ENCODE data around the gene TXNDC17.
"Not testable (repeated sequence)": the region's sequence is repeated elsewhere in the genome, so short reads cannot be mapped to it uniquely, and the experiment has no call there.

TXNDC17 gene

DNA sequence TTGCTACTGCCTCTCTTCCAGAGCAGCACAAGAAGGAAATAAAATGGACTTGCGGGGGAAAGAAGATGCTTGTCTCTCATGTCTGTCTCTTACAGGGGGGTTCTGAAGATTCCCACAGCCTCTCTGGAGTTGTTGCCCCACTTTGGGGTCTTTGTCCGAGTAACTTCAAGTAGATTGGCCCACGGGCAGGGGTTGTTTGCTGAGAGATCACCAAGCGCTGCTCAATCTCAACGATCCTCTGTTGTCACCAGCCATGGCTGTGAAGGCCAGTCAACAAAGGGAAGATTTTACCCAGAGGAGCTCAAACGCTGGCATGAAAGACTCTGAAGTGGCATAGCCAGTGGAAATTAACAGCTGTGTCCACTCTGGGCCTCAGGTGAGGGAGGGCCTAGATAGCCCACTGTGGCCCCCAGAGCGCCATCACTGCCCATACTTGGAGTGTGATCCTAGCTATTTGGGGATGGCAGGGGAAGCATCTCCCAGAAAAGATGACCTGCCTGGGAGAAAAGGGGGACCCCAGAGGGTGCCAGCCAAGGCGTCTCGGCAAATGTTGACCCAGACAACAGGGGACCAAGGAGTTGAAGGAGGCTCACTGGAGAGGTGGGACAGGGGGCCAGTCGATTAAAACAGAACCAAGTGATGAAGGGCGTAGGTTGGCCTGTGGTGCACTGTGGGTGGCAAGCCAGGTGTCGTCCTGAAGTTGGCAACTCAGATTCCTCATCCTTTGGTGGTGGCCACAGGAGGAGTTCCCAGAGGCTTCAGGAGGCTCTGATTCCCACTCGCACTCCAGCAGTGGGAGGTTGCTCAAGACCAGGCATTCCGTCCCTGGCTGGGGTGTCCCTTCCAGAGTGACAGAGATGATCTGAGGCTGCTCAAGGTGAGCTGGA lies 44.3 kb downstream of the TXNDC17 start:
- DNase-seq, result no peak

DNA sequence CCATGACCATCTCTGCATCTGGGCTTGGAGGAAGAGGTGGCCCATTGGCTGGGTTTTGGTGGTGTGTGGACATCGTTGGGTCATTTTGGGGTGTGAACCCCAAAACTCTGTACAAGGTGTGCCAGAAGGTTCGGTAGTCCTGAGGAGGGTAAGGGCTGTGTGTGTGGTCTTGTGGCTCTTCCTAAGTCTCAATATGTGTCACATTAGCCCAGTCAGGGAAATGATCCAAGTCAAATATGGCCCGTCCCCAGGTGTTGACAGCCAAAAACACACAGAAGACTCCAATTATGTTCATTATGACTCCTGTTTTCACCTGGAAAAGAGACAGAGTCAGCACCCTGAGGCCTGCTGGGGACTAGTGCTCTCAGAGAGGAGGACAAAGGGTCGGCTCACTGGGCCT lies 45.2 kb downstream of the TXNDC17 start:
- DNase-seq, result no peak

DNA sequence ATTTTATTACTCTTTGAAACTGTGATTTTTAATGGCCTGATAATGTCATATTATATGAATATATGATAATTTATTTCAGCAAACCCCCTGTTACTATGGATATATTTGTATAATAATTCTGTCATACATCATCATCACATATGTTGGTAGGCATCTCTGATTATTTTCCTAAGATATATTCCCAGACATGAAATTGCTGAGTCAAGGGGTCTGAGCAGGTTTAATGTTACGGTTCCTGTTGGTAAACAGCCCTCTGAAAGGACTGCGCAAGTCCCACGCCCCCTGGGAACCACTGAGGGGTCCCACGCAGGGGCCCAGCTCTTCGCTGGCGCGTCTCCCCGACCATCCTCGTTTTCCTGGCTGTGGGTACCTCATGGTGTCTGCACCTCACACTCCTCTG lies 48.1 kb downstream of the TXNDC17 start:
- no peak for DNase-seq

DNA sequence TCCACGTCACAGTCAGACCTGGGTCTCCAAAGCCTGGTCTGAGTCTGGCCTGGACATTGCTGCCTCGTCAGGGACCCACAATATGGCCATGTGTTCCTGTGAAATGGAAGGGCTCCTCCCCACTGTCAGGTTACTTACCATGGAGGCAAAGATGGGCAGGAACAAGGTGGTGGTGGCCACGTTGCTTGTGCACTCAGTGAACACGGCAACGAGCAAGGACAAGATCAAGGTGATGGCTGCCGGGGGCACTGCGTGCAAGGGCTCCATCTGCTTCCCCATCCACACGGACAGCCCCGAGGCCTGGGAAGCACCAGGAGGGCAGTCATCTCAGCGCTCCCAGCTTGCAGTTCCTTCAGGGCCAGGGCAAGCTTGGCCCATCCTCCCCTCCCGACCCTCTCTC lies 49.8 kb downstream of the TXNDC17 start:
- DNase-seq, result no peak

DNA sequence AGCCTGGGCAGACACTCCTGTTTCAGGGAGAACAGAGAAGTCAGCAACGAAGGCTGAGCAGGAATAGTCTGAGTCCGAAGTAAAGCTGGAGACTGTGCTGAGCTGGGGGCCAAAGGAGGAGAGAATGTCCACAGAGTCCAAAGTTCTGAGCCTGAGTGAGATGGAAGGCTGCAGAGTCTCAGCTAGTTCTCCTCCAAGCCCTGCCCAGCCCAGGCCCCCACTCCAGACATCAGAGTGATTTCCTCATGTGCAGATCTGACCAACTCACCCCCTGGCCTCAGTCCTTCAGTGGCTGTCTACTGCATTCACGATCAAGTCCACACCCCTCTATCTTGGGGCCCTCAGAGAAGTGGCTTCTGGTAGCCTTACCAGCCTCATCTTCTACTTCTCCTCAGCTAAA lies 50.7 kb downstream of the TXNDC17 start:
- no peak for DNase-seq

DNA sequence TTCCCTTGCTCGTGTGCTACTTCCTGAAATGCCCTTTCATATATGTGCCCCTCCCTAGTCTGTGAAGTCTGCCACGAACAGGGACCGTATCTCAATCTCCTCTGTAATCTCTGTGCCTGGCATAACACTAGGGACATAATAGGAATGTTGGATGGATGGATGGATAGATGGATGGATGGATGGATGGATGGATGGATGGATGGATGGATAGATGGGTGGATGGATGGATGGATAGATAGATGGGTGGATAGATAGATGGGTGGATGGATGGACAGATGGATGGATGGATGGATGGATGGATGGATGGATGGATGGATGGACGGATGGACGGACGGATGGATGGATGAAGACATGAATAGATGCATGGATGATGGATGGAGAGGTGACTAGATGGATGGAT lies 51.1 kb downstream of the TXNDC17 start:
- not testable (repeated sequence) for DNase-seq

Data from activated CD4-positive, CD25-positive, alpha-beta regulatory T cell (primary cell).